Neuronal stem cell (in vitro differentiated cells): ENCODE results near the gene LIN28B.

Experiments
- DNase-seq: peaks from one replicate; pipeline ENCODE4 v3.0.0-alpha.2; 2013; ENCODE audit warnings: low spot score
- H2AFZ ChIP-seq: one replicate; pipeline ENCODE4 v1.6.1; 2013; ENCODE audit warnings: mild to moderate bottlenecking, low read length, inconsistent platforms
- H2AK5ac ChIP-seq: 2 replicates; pipeline ENCODE4 v1.6.1; 2013; ENCODE audit warnings: low read depth, mild to moderate bottlenecking, inconsistent platforms, low read length, moderate library complexity, mixed read lengths
- H2BK120ac ChIP-seq: 2 replicates; pipeline ENCODE4 v1.6.1; 2013; ENCODE audit warnings: low read depth, mild to moderate bottlenecking, inconsistent platforms, low read length, moderate library complexity, mixed read lengths
- H2BK12ac ChIP-seq: one replicate; pipeline ENCODE4 v1.6.1; 2013; ENCODE audit warnings: low read length, inconsistent platforms
- H2BK15ac ChIP-seq: 2 replicates; pipeline ENCODE4 v1.6.1; 2013; ENCODE audit warnings: mild to moderate bottlenecking, low read length, inconsistent platforms, mixed read lengths
- H2BK5ac ChIP-seq: one replicate; pipeline ENCODE4 v1.6.1; 2013; ENCODE audit warnings: inconsistent platforms, mild to moderate bottlenecking, low read length, moderate library complexity
- H3K14ac ChIP-seq: one replicate; pipeline ENCODE4 v1.6.1; 2013; ENCODE audit warnings: low read length, inconsistent platforms
- H3K18ac ChIP-seq: 2 replicates; pipeline ENCODE4 v1.6.1; 2013; ENCODE audit warnings: low read length, inconsistent platforms
- H3K23ac ChIP-seq: 2 replicates; pipeline ENCODE4 v1.6.1; 2013; ENCODE audit warnings: low read depth, mild to moderate bottlenecking, mixed read lengths, low read length, inconsistent platforms; ENCODE audit not compliant: poor library complexity
- H3K27ac ChIP-seq: replicated peaks from 3 replicates; pipeline ENCODE4 v1.5.1; 2013; ENCODE audit warnings: low read length, inconsistent platforms
- H3K27me3 ChIP-seq, 3 experiments: 2 replicates each; pipeline ENCODE4 v1.6.1; 2013; ENCODE audit warnings: low read length in 3 of 3, mild to moderate bottlenecking in 2 of 3, inconsistent platforms in 1 of 3, low read depth in 1 of 3, mixed read lengths in 1 of 3, moderate library complexity in 1 of 3; ENCODE audit not compliant: control insufficient read depth in 3 of 3, insufficient read depth in 3 of 3
- H3K36me3 ChIP-seq, 2 donors: replicated peaks in 1 of 2; 2 replicates each; pipeline ENCODE4 v1.6.1; 2013; ENCODE audit warnings: low read length in 2 of 2; ENCODE audit not compliant: control insufficient read depth in 2 of 2, insufficient read depth in 2 of 2
- H3K4ac ChIP-seq: 2 replicates; pipeline ENCODE4 v1.6.1; 2013; ENCODE audit warnings: inconsistent platforms, mild to moderate bottlenecking, low read length, moderate library complexity
- H3K4me1 ChIP-seq, 2 donors: 1 replicate in 1 of 2; 2 replicates in 1 of 2; pipeline ENCODE4 v1.6.1; 2013; ENCODE audit warnings: low read length in 2 of 2, low read depth in 1 of 2; ENCODE audit not compliant: control insufficient read depth in 2 of 2, insufficient read depth in 1 of 2
- H3K4me2 ChIP-seq: one replicate; pipeline ENCODE4 v1.6.1; 2013; ENCODE audit warnings: mild to moderate bottlenecking, low read length, inconsistent platforms; ENCODE audit not compliant: insufficient read depth, poor library complexity, severe bottlenecking
- H3K4me3 ChIP-seq, 2 donors: 2 replicates each; pipeline ENCODE4 v1.5.1; 2013; ENCODE audit warnings: low read length in 2 of 2, mild to moderate bottlenecking in 2 of 2, inconsistent platforms in 1 of 2, moderate library complexity in 1 of 2
- H3K79me1 ChIP-seq: one replicate; pipeline ENCODE4 v1.6.1; 2013; ENCODE audit warnings: low read depth, mild to moderate bottlenecking, inconsistent platforms, low read length, moderate library complexity
- H3K9ac ChIP-seq: one replicate; pipeline ENCODE4 v1.6.1; 2013; ENCODE audit warnings: mild to moderate bottlenecking, low read depth, low read length, inconsistent platforms; ENCODE audit not compliant: poor library complexity
- H3K9me3 ChIP-seq, 2 donors: replicated peaks in 1 of 2; 2 replicates each; pipeline versions ENCODE3 to v1.6.1; 2013; ENCODE audit warnings: low read length in 2 of 2, mild to moderate bottlenecking in 2 of 2, inconsistent platforms in 1 of 2, low read depth in 1 of 2, mixed read lengths in 1 of 2, moderate library complexity in 1 of 2; ENCODE audit not compliant: control insufficient read depth in 2 of 2, insufficient read depth in 1 of 2
- H4K8ac ChIP-seq: one replicate; pipeline ENCODE4 v1.6.1; 2013; ENCODE audit warnings: low read depth, mild to moderate bottlenecking, inconsistent platforms, low read length, moderate library complexity
- H4K91ac ChIP-seq: one replicate; pipeline ENCODE4 v1.6.1; 2013; ENCODE audit warnings: low read length, low read depth, mild to moderate bottlenecking, inconsistent platforms; ENCODE audit not compliant: poor library complexity
- WGBS, 2 donors: extraction: QIAGEN DNeasy Blood & Tissue Kit; methylation state at CpG; one replicate each; pipeline ENCODE4 v1.1.7; 2013; ENCODE audit warnings: missing lambda C conversion rate in 2 of 2, mixed read lengths in 1 of 2; ENCODE audit not compliant: insufficient read length in 2 of 2, insufficient replicate concordance in 1 of 2; ENCODE audit errors: extremely low coverage in 2 of 2; 5-methylcytosine and 5-hydroxymethylcytosine counted together

Gene LIN28B

GRCh38 chr6:104954190-104954797 lies 2.6 kb upstream of the LIN28B start:
- H3K9me3 ChIP-seq = no peaks in the 10 kb centered on the region
- peak overlapping the region; percentile 85 for H3K27ac ChIP-seq
- no peaks in the 10 kb centered on the region for H3K27me3 ChIP-seq
- H3K23ac ChIP-seq = no peak overlapping the region
- H3K14ac ChIP-seq = no peak overlapping the region
- no peak overlapping the region for H4K91ac ChIP-seq
- peak overlapping the region; percentile 31 for H3K4me2 ChIP-seq
- peaks cover 0 to 16% of the 10 kb centered on the region in 2 donors for H3K4me1 ChIP-seq
- peaks cover 2% of the 10 kb centered on the region for H3K79me1 ChIP-seq
- no peak overlapping the region for H2AFZ ChIP-seq
- no peak overlapping the region for H3K18ac ChIP-seq
- peak overlapping the region in 1 of 2 donors; percentile 50 for H3K4me3 ChIP-seq
- no peak for DNase-seq
- H2AK5ac ChIP-seq = no peak overlapping the region
- H3K36me3 ChIP-seq = no peaks in the 10 kb centered on the region
- H2BK12ac ChIP-seq = no peak overlapping the region
- H2BK5ac ChIP-seq = no peak overlapping the region
- no peak overlapping the region for H2BK15ac ChIP-seq
- no peak overlapping the region for H4K8ac ChIP-seq
- H3K4ac ChIP-seq = no peak overlapping the region
- no CpG with 5 or more reads among the region's 4 CpGs for WGBS, 2 donors
- H2BK120ac ChIP-seq = no peak overlapping the region
- H3K9ac ChIP-seq = no peak overlapping the region

DNA sequence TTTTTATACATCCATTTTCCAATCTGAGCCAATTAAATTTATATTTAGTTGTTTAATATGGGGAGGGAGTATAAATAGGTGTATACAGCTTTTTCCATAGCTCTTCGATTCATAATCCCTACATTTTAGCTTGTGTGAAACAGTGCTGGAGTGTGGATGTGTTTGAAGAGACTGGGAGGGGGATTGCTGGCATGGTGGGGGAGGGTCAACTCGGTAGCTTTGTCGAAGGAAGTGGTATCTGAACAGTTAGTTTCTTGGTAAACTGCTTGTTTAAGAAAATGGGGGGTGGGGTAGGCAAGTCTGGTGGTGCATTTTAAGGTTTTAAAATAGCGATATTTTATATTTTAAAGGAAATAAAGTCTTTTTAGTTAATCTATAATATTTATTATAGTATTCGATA lies 1.4 kb upstream of the LIN28B start:
- Histone ChIP-seq H3K14ac (no peak overlapping the region), H3K4me2 (no peak overlapping the region), H3K27me3 (no peaks in the 10 kb centered on the region), H2BK15ac (no peak overlapping the region), H2BK5ac (no peak overlapping the region), H4K8ac (no peak overlapping the region), H3K9me3 (no peaks in the 10 kb centered on the region), H2AFZ (peak overlapping the region; percentile 41), H3K9ac (no peak overlapping the region), H3K4me1 (peaks cover 0 to 13% of the 10 kb centered on the region in 2 donors), H3K36me3 (no peaks in the 10 kb centered on the region), H3K18ac (no peak overlapping the region), H3K4ac (no peak overlapping the region), H3K4me3 (peak overlapping the region in 1 of 2 donors; percentile 73), H2AK5ac (no peak overlapping the region), H3K27ac (peak overlapping the region; percentile 95), H2BK12ac (no peak overlapping the region), H2BK120ac (no peak overlapping the region), H3K23ac (no peak overlapping the region), H4K91ac (no peak overlapping the region), H3K79me1 (peaks cover 2% of the 10 kb centered on the region)
- no peak for DNase-seq
- no CpG with 5 or more reads among the region's 5 CpGs for WGBS, 2 donors

GRCh38 chr6:104955927-104956730 lies 778 bp upstream of the LIN28B start:
- DNase-seq = peak; percentile 76
- no peak overlapping the region for H3K23ac ChIP-seq
- H3K4ac ChIP-seq = no peak overlapping the region
- H3K4me3 ChIP-seq = peak overlapping the region in 1 of 2 donors; percentile 73
- H3K27ac ChIP-seq = peak overlapping the region; percentile 96
- peak overlapping the region; percentile 54 for H3K4me2 ChIP-seq
- no peaks in the 10 kb centered on the region for H3K9me3 ChIP-seq
- H3K79me1 ChIP-seq = peaks cover 2% of the 10 kb centered on the region
- H2BK120ac ChIP-seq = no peak overlapping the region
- H2AFZ ChIP-seq = peak overlapping the region; percentile 48
- no CpG with 5 or more reads among the region's 16 CpGs for WGBS, 2 donors
- no peaks in the 10 kb centered on the region for H3K27me3 ChIP-seq
- no peak overlapping the region for H3K14ac ChIP-seq
- H3K9ac ChIP-seq = no peak overlapping the region
- peaks cover 0 to 6% of the 10 kb centered on the region in 2 donors for H3K36me3 ChIP-seq
- H2BK15ac ChIP-seq = no peak overlapping the region
- H2AK5ac ChIP-seq = no peak overlapping the region
- no peak overlapping the region for H3K18ac ChIP-seq
- peaks cover 0 to 16% of the 10 kb centered on the region in 2 donors for H3K4me1 ChIP-seq
- H2BK12ac ChIP-seq = no peak overlapping the region
- no peak overlapping the region for H2BK5ac ChIP-seq
- no peak overlapping the region for H4K91ac ChIP-seq
- no peak overlapping the region for H4K8ac ChIP-seq
